NB4 (cell line): ENCODE measurements around the gene TOR1A.

ENCODE experiments used
- DNase-seq: peaks from one replicate; pipeline ENCODE4 v3.0.0; 2010; ENCODE audit warnings: low read depth
- H3K4me3 ChIP-seq: one replicate; pipeline ENCODE4 v1.5.1; 2011; ENCODE audit warnings: mild to moderate bottlenecking, low read depth, low read length, moderate library complexity
- CTCF ChIP-seq: IDR thresholded peaks from one replicate; pipeline ENCODE4 v1.5.1; 2012; ENCODE audit warnings: low read depth, low read length
- MAX ChIP-seq: IDR thresholded peaks from 2 replicates; pipeline ENCODE4 v1.6.1; 2011; ENCODE audit warnings: low read depth, low read length
- MYC ChIP-seq: IDR thresholded peaks from 2 replicates; pipeline ENCODE4 v1.6.1; 2011; ENCODE audit warnings: low read depth, low read length
- POLR2A ChIP-seq: IDR thresholded peaks from 2 replicates; pipeline ENCODE4 v1.6.1; 2011; ENCODE audit warnings: mild to moderate bottlenecking; ENCODE audit not compliant: insufficient read length; ENCODE audit errors: extremely low read depth

TOR1A gene

GRCh38 chr9:129868023-129868871 is 44.3 kb upstream of the TOR1A start:
- no peak overlapping the region for H3K4me3 ChIP-seq
- no peak for DNase-seq
- TF ChIP-seq MAX (no peak), POLR2A (no peak), CTCF (no peak), MYC (no peak)

GRCh38 chr9:129867136-129868022 is 43.4 kb upstream of the TOR1A start:
- no peak overlapping the region for H3K4me3 ChIP-seq
- TF ChIP-seq CTCF: peak; percentile 19
- TF ChIP-seq POLR2A: no peak
- peak; percentile 34 for DNase-seq

- DNase-seq: no peak
- TF ChIP-seq CTCF (no peak), MYC (no peak), POLR2A (no peak), MAX (no peak)
- no peak overlapping the region for H3K4me3 ChIP-seq
Measured at GRCh38 chr9:129866394-129867135, 42.6 kb upstream of the TOR1A start.

- no peak overlapping the region for H3K4me3 ChIP-seq
- no peak for DNase-seq
- TF ChIP-seq MYC: no peak
- TF ChIP-seq POLR2A: no peak
- TF ChIP-seq MAX: no peak
- no peak for TF ChIP-seq CTCF
Measured at GRCh38 chr9:129865668-129866320, 41.9 kb upstream of the TOR1A start.

- TF ChIP-seq MYC (no peak), POLR2A (no peak), MAX (no peak), CTCF (no peak)
- peak; percentile 41 for DNase-seq
- H3K4me3 ChIP-seq: no peak overlapping the region
Measured at GRCh38 chr9:129864991-129865647, 41.2 kb upstream of the TOR1A start.
